Measurements from ENCODE around the gene ARSJ. TPM values are rescaled to one million over a fixed set of nuclear protein-coding genes. Genes with fewer than 3 reads are reported as not detected.

ARSJ gene
- total RNA-seq, 6 donors from 2014 or later = 5.4 to 29.3 (median 14.8) TPM

GRCh38 chr4:113899271-113900070, 80.0 kb downstream of the ARSJ start:
- Histone ChIP-seq H3K27me3 (no peaks in the 10 kb centered on the region), H3K9me3 (no peaks in the 10 kb centered on the region), H3K27ac (no peak overlapping the region), H3K4me3 (no peak overlapping the region), H3K4me1 (peaks cover 0 to 8% (median 0%) of the 10 kb centered on the region in 4 donors), H3K36me3 (peaks cover 0 to 16% (median 2%) of the 10 kb centered on the region in 4 donors)
- no peak for ATAC-seq (ENCODE audit: low FRiP score in 2 of 2)
- no peak for TF ChIP-seq POLR2A (IDR thresholded peaks at IDR 0.05)
- no peak for TF ChIP-seq POLR2AphosphoS5 (IDR thresholded peaks at IDR 0.05)
- TF ChIP-seq EP300 (IDR thresholded peaks at IDR 0.05) = no peak
- TF ChIP-seq CTCF (IDR thresholded peaks at IDR 0.05) = no peak
- no peak for DNase-seq

GRCh38 chr4:113893546-113893945, 85.9 kb downstream of the ARSJ start:
- DNase-seq (no peak), ATAC-seq (ENCODE audit: low FRiP score in 2 of 2) (no peak)
- Histone ChIP-seq H3K4me3 (no peak overlapping the region), H3K27me3 (no peaks in the 10 kb centered on the region), H3K36me3 (no peaks in the 10 kb centered on the region), H3K4me1 (no peaks in the 10 kb centered on the region), H3K27ac (no peak overlapping the region), H3K9me3 (no peaks in the 10 kb centered on the region)
- no peak for TF ChIP-seq CTCF (IDR thresholded peaks at IDR 0.05)
- TF ChIP-seq POLR2AphosphoS5 (IDR thresholded peaks at IDR 0.05) = no peak
- no peak for TF ChIP-seq EP300 (IDR thresholded peaks at IDR 0.05)
- no peak for TF ChIP-seq POLR2A (IDR thresholded peaks at IDR 0.05)

GRCh38 chr4:113888006-113888405, 91.4 kb downstream of the ARSJ start:
- H3K27ac ChIP-seq = no peak overlapping the region
- ATAC-seq (ENCODE audit: low FRiP score in 2 of 2) (no peak), DNase-seq (no peak)
- H3K4me1 ChIP-seq = no peaks in the 10 kb centered on the region
- TF ChIP-seq EP300 (IDR thresholded peaks at IDR 0.05) (no peak), CTCF (IDR thresholded peaks at IDR 0.05) (no peak), POLR2AphosphoS5 (IDR thresholded peaks at IDR 0.05) (no peak), POLR2A (IDR thresholded peaks at IDR 0.05) (no peak)
- H3K9me3 ChIP-seq = no peaks in the 10 kb centered on the region
- H3K4me3 ChIP-seq = no peak overlapping the region
- WGBS, 2 donors = 79 to 81% methylated on average over 1 of the region's 1 CpG
- H3K36me3 ChIP-seq = no peaks in the 10 kb centered on the region
- H3K27me3 ChIP-seq = no peaks in the 10 kb centered on the region

- no peak for DNase-seq
- no peak for TF ChIP-seq EP300 (IDR thresholded peaks at IDR 0.05)
- TF ChIP-seq CTCF (IDR thresholded peaks at IDR 0.05) = no peak
- TF ChIP-seq POLR2AphosphoS5 (IDR thresholded peaks at IDR 0.05) = no peak
- no peak for TF ChIP-seq POLR2A (IDR thresholded peaks at IDR 0.05)
- Histone ChIP-seq H3K4me1 (no peaks in the 10 kb centered on the region), H3K9me3 (no peaks in the 10 kb centered on the region), H3K27me3 (no peaks in the 10 kb centered on the region), H3K27ac (no peak overlapping the region), H3K4me3 (no peak overlapping the region), H3K36me3 (no peaks in the 10 kb centered on the region)
- WGBS, 2 donors = 78 to 82% methylated on average over 3 of the region's 3 CpGs
- ATAC-seq (ENCODE audit: low FRiP score in 2 of 2) = no peak
Observed at GRCh38 chr4:113885291-113885690, 94.2 kb downstream of the ARSJ start.

GRCh38 chr4:113884655-113885054, 94.8 kb downstream of the ARSJ start:
- ATAC-seq (ENCODE audit: low FRiP score in 2 of 2) (no peak), DNase-seq (no peak)
- WGBS, 2 donors = 83 to 93% methylated on average over 1 of the region's 1 CpG
- TF ChIP-seq POLR2A (IDR thresholded peaks at IDR 0.05) (no peak), EP300 (IDR thresholded peaks at IDR 0.05) (no peak), CTCF (IDR thresholded peaks at IDR 0.05) (no peak), POLR2AphosphoS5 (IDR thresholded peaks at IDR 0.05) (no peak)
- H3K36me3 ChIP-seq = no peaks in the 10 kb centered on the region
- H3K27ac ChIP-seq = no peak overlapping the region
- no peaks in the 10 kb centered on the region for H3K4me1 ChIP-seq
- H3K4me3 ChIP-seq = no peak overlapping the region
- H3K27me3 ChIP-seq = no peaks in the 10 kb centered on the region
- no peaks in the 10 kb centered on the region for H3K9me3 ChIP-seq
